Astrocyte (in vitro differentiated cells and primary cell): ENCODE measurements around the gene OTOGL. TPM values are rescaled to one million over a fixed set of nuclear protein-coding genes. Genes with fewer than 3 reads are reported as not detected.

Experiments used
- DNase-seq: peaks from one replicate; pipeline ENCODE4 v3.0.0-alpha.2; 2010; ENCODE audit warnings: low read depth
- FAIRE-seq: peaks from 2 replicates; lab custom pipeline; 2011; peaks lifted over from hg19 to GRCh38; lab: Jason Lieb, UNC
- H2AFZ ChIP-seq: 2 replicates; pipeline ENCODE4 v1.6.0; 2012; ENCODE audit warnings: low read depth, low read length, inconsistent platforms
- H3K27ac ChIP-seq: 2 replicates; pipeline ENCODE4 v1.5.1; 2011; ENCODE audit warnings: low read depth, low read length, inconsistent platforms
- H3K27me3 ChIP-seq: 2 replicates; pipeline ENCODE4 v1.6.0; 2011; ENCODE audit warnings: low read length, inconsistent platforms; ENCODE audit not compliant: insufficient read depth
- H3K36me3 ChIP-seq: 2 replicates; pipeline ENCODE4 v1.5.1; 2011; ENCODE audit warnings: low read length, inconsistent platforms; ENCODE audit not compliant: insufficient read depth
- H3K4me1 ChIP-seq: 2 replicates; pipeline ENCODE4 v1.5.1; 2011; ENCODE audit warnings: low read length, inconsistent platforms; ENCODE audit not compliant: insufficient read depth
- H3K4me2 ChIP-seq: 2 replicates; pipeline ENCODE4 v1.6.0; 2012; ENCODE audit warnings: low read length, inconsistent platforms
- H3K4me3 ChIP-seq: 2 replicates; pipeline ENCODE4 v1.5.1; 2011; ENCODE audit warnings: low read depth, mild to moderate bottlenecking, low read length, inconsistent platforms; ENCODE audit not compliant: insufficient read depth
- H3K79me2 ChIP-seq: 2 replicates; pipeline ENCODE4 v1.6.0; 2012; ENCODE audit warnings: mild to moderate bottlenecking, low read length, inconsistent platforms; ENCODE audit not compliant: insufficient read depth
- H3K9ac ChIP-seq: 2 replicates; pipeline ENCODE4 v1.6.0; 2012; ENCODE audit warnings: mild to moderate bottlenecking, low read length, inconsistent platforms
- H3K9me3 ChIP-seq: 2 replicates; pipeline ENCODE4 v1.5.1; 2012; ENCODE audit warnings: low read depth, mild to moderate bottlenecking, low read length, inconsistent platforms; ENCODE audit not compliant: insufficient read depth
- H4K20me1 ChIP-seq: 2 replicates; pipeline ENCODE4 v1.6.0; 2012; ENCODE audit warnings: low read length, inconsistent platforms; ENCODE audit not compliant: insufficient read depth
- H3K27ac Mint-ChIP-seq: one replicate; pipeline ENCODE4 v1.8.0; 2021; ENCODE audit warnings: mild to moderate bottlenecking, mixed read lengths; ENCODE audit not compliant: unreplicated experiment
- H3K27me3 Mint-ChIP-seq: one replicate; pipeline ENCODE4 v1.8.0; 2021; ENCODE audit warnings: low read depth, mixed read lengths; ENCODE audit not compliant: unreplicated experiment
- H3K36me3 Mint-ChIP-seq: one replicate; pipeline ENCODE4 v1.8.0; 2021; ENCODE audit warnings: low read depth, mixed read lengths; ENCODE audit not compliant: unreplicated experiment
- H3K4me1 Mint-ChIP-seq: one replicate; pipeline ENCODE4 v1.8.0; 2021; ENCODE audit warnings: low read depth, mixed read lengths; ENCODE audit not compliant: unreplicated experiment
- H3K4me3 Mint-ChIP-seq: one replicate; pipeline ENCODE4 v1.8.0; 2021; ENCODE audit warnings: mild to moderate bottlenecking, moderate library complexity, mixed read lengths; ENCODE audit not compliant: unreplicated experiment
- H3K9me3 Mint-ChIP-seq: one replicate; pipeline ENCODE4 v1.8.0; 2021; ENCODE audit warnings: mild to moderate bottlenecking, mixed read lengths; ENCODE audit not compliant: unreplicated experiment
- EZH2 ChIP-seq: IDR thresholded peaks from 2 replicates; pipeline ENCODE4 v1.6.1; 2012; ENCODE audit warnings: mild to moderate bottlenecking, low read length, inconsistent platforms; ENCODE audit not compliant: insufficient read depth
- total RNA-seq: library from RNA; stranded (reverse); gene quantifications from 2 replicates; pipeline ENCODE4 v1.2.1, GENCODE V29; 2021
- TF ChIP-seq, protein P1 (sequence below): IDR thresholded peaks from 2 replicates; pipeline ENCODE4 v1.5.1; 2011; ENCODE audit warnings: low read depth, mild to moderate bottlenecking, inconsistent platforms, low read length, moderate library complexity; ENCODE audit not compliant: insufficient read depth

The OTOGL gene
- total RNA-seq, 1 donor from 2014 or later, result 0.16 TPM

DNA sequence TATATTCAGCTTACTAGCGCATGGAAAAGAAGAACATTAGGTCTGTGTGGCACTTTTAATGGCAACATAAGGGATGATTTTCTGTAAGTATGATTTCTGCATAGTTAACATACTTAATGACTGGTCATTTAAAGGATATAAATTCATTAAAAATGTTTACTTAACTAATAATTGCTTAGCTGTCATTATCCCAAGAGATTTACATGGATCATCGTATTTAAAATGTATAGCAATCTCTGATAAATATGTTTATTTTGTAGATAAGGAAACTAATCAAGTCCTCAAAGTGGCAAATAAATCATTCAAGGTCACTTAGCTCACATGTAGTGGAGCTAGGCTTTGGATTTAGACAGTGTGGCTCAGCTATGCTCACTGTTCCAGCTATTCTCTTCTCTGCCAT lies 158.6 kb downstream of the OTOGL start:
- Histone ChIP-seq H3K4me2 (no peak overlapping the region), H3K27ac (no peak overlapping the region), H3K4me1 (no peaks in the 10 kb centered on the region), H3K27me3 (no peaks in the 10 kb centered on the region), H3K9ac (no peak overlapping the region), H2AFZ (no peak overlapping the region), H3K79me2 (no peaks in the 10 kb centered on the region), H4K20me1 (no peaks in the 10 kb centered on the region), H3K9me3 (no peaks in the 10 kb centered on the region), H3K4me3 (no peak overlapping the region), H3K36me3 (no peaks in the 10 kb centered on the region)
- no peaks in the 10 kb centered on the region for H3K4me1 Mint-ChIP-seq
- no peaks in the 10 kb centered on the region for H3K27me3 Mint-ChIP-seq
- no peak overlapping the region for H3K27ac Mint-ChIP-seq
- no peaks in the 10 kb centered on the region for H3K9me3 Mint-ChIP-seq
- no peaks in the 10 kb centered on the region for H3K36me3 Mint-ChIP-seq
- DNase-seq (no peak), FAIRE-seq (peak; percentile 5)
- TF ChIP-seq EZH2, result no peak
- no peak overlapping the region for H3K4me3 Mint-ChIP-seq

DNA sequence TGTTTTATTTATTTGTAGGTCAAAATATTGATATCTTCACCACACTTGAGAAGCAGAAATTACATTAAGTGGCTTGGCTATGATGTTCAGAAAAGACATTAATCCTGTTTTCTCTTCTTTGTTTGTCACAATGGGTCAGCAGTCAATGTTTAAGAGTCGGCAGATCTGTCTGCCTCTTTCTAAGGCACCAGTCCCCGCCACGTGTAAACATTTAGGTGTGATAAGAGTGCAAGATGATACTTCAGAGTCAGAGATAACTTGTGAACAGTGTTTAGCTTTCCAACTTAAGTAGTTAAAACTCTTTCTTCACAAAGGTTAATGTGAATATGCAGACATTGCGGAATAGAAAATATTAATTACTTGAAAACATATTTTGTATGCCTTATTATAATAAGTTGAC lies 160.9 kb downstream of the OTOGL start:
- no peaks in the 10 kb centered on the region for H3K9me3 ChIP-seq

DNA sequence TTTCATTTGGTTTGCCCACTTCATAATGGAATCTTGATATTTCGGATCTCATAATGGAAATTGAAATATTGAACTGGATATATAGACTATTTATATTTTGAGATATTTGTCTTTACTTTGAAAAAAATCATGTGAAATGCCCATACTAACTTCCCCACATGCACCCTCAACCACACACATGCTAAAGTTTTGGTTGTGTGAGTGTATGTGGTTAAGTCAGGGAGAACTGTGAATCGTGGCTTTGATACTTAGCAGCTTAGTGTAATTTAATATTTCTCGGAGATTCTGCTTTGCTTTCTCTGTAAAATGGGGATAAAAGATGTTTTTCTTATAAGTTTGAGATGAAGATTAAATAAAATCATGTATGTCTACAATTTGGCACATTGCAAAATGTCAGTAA lies 162.1 kb downstream of the OTOGL start:
- no peak for DNase-seq
- no peaks in the 10 kb centered on the region for H3K36me3 Mint-ChIP-seq

More for the DNA sequence above, 160.9 kb downstream of the OTOGL start:
- no peak overlapping the region for H2AFZ ChIP-seq
- FAIRE-seq, result no peak
- Mint-ChIP-seq H3K4me3 (no peak overlapping the region), H3K9me3 (no peaks in the 10 kb centered on the region), H3K4me1 (peaks cover 3% of the 10 kb centered on the region), H3K27me3 (no peaks in the 10 kb centered on the region), H3K36me3 (no peaks in the 10 kb centered on the region), H3K27ac (no peak overlapping the region)
- H3K4me2 ChIP-seq, result no peak overlapping the region
- DNase-seq, result no peak
- TF ChIP-seq, protein P1, sequence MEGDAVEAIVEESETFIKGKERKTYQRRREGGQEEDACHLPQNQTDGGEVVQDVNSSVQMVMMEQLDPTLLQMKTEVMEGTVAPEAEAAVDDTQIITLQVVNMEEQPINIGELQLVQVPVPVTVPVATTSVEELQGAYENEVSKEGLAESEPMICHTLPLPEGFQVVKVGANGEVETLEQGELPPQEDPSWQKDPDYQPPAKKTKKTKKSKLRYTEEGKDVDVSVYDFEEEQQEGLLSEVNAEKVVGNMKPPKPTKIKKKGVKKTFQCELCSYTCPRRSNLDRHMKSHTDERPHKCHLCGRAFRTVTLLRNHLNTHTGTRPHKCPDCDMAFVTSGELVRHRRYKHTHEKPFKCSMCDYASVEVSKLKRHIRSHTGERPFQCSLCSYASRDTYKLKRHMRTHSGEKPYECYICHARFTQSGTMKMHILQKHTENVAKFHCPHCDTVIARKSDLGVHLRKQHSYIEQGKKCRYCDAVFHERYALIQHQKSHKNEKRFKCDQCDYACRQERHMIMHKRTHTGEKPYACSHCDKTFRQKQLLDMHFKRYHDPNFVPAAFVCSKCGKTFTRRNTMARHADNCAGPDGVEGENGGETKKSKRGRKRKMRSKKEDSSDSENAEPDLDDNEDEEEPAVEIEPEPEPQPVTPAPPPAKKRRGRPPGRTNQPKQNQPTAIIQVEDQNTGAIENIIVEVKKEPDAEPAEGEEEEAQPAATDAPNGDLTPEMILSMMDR, result no peak
- TF ChIP-seq EZH2, result no peak
- H3K27ac ChIP-seq, result no peak overlapping the region
- H3K27me3 ChIP-seq, result no peaks in the 10 kb centered on the region
- H3K4me3 ChIP-seq, result no peak overlapping the region
- no peaks in the 10 kb centered on the region for H4K20me1 ChIP-seq
- no peak overlapping the region for H3K9ac ChIP-seq
- no peaks in the 10 kb centered on the region for H3K36me3 ChIP-seq
- no peaks in the 10 kb centered on the region for H3K4me1 ChIP-seq
- H3K79me2 ChIP-seq, result no peaks in the 10 kb centered on the region

More for the DNA sequence above, 162.1 kb downstream of the OTOGL start:
- Histone ChIP-seq H3K27me3 (no peaks in the 10 kb centered on the region), H3K4me3 (no peak overlapping the region), H4K20me1 (no peaks in the 10 kb centered on the region), H3K4me2 (no peak overlapping the region), H3K36me3 (no peaks in the 10 kb centered on the region), H3K9ac (no peak overlapping the region), H2AFZ (no peak overlapping the region), H3K27ac (no peak overlapping the region), H3K9me3 (no peaks in the 10 kb centered on the region), H3K79me2 (no peaks in the 10 kb centered on the region), H3K4me1 (no peaks in the 10 kb centered on the region)
- TF ChIP-seq EZH2, result no peak
- TF ChIP-seq, protein P1, result no peak
- no peak for FAIRE-seq
- no peaks in the 10 kb centered on the region for H3K27me3 Mint-ChIP-seq
- no peak overlapping the region for H3K27ac Mint-ChIP-seq
- no peak overlapping the region for H3K4me3 Mint-ChIP-seq
- H3K9me3 Mint-ChIP-seq, result no peaks in the 10 kb centered on the region
- H3K4me1 Mint-ChIP-seq, result peaks cover 3% of the 10 kb centered on the region
